GM20000 (cell line): ENCODE data around the gene C1orf53.
"Not testable (repeated sequence)": the region's sequence is repeated elsewhere in the genome, so short reads cannot be mapped to it uniquely, and the experiment has no call there.

Experiments
- DNase-seq: peaks from one replicate; pipeline ENCODE4 v3.0.0; 2012; ENCODE audit warnings: low spot score
- CTCF ChIP-seq: IDR thresholded peaks from 2 replicates; pipeline ENCODE4 v1.5.1; 2012; ENCODE audit warnings: mild to moderate bottlenecking, control low read depth; ENCODE audit errors: extremely low read depth, missing control alignments

The C1orf53 gene

GRCh38 chr1:197868751-197869489, 33.5 kb upstream of the C1orf53 start:
- DNase-seq = peak; percentile 53

GRCh38 chr1:197869490-197870077, 32.8 kb upstream of the C1orf53 start:
- no peak for DNase-seq
- TF ChIP-seq CTCF = no peak

More at GRCh38 chr1:197868751-197869489, 33.5 kb upstream of the C1orf53 start:
- peak; percentile 49 for TF ChIP-seq CTCF

- no peak for DNase-seq
- TF ChIP-seq CTCF = no peak
Observed at GRCh38 chr1:197876894-197877293, 25.5 kb upstream of the C1orf53 start.

- not testable (repeated sequence) for DNase-seq
Observed at GRCh38 chr1:197880385-197880784, 22.0 kb upstream of the C1orf53 start.

GRCh38 chr1:197882241-197882640, 20.2 kb upstream of the C1orf53 start:
- DNase-seq = not testable (repeated sequence)

- no peak for TF ChIP-seq CTCF
- no peak for DNase-seq
Observed at GRCh38 chr1:197884173-197884572, 18.3 kb upstream of the C1orf53 start.

GRCh38 chr1:197890936-197891335, 11.5 kb upstream of the C1orf53 start:
- TF ChIP-seq CTCF = no peak
- DNase-seq = no peak

GRCh38 chr1:197892684-197893083, 9.7 kb upstream of the C1orf53 start:
- no peak for TF ChIP-seq CTCF
- DNase-seq = no peak
